HEK293 (cell line): Measurements from ENCODE around the gene PDHX.

Experiments
- CTCF ChIA-PET: fragments of 350-600 bp; formaldehyde crosslinking; extraction: SDS; loops from one replicate; lab custom pipeline; 2021; ENCODE audit warnings: antibody characterized with exemption; lab: Yijun Ruan, JAX
- POLR2A ChIA-PET: fragments of 300-600 bp; formaldehyde crosslinking; extraction: SDS; loops from one replicate; lab custom pipeline; 2020; ENCODE audit warnings: antibody characterized with exemption, inconsistent platforms; lab: Yijun Ruan, JAX
- H3K27ac ChIP-seq: fragments of 200-500 bp; sonication (Bioruptor generic); 2 replicates; pipeline ENCODE4 v1.5.1; 2014; ENCODE audit warnings: low read depth, low read length, control low read depth, inconsistent platforms; ENCODE audit errors: extremely low read depth
- H3K36me3 ChIP-seq, 2 experiments: fragments of 200-500 bp in 1 of 2; sonication (Bioruptor generic) in 1 of 2; 1 replicate in 1 of 2; 2 replicates in 1 of 2; pipeline ENCODE4 v1.5.1; 2014 to 2017; ENCODE audit warnings: inconsistent platforms in 2 of 2, low read length in 2 of 2; ENCODE audit not compliant: control insufficient read depth in 2 of 2, insufficient read depth in 1 of 2
- H3K4me1 ChIP-seq: fragments of 200-500 bp; sonication (Bioruptor generic); 2 replicates; pipeline ENCODE4 v1.5.1; 2014; ENCODE audit warnings: mild to moderate bottlenecking, low read length, inconsistent platforms; ENCODE audit not compliant: control insufficient read depth, insufficient read depth
- H3K4me3 ChIP-seq: 2 replicates; pipeline ENCODE4 v1.5.1; 2011; ENCODE audit warnings: low read depth, mild to moderate bottlenecking, control low read depth, low read length, moderate library complexity
- H3K9me3 ChIP-seq: fragments of 200-500 bp; sonication (Bioruptor generic); 2 replicates; pipeline ENCODE4 v1.5.1; 2014; ENCODE audit warnings: low read depth, low read length, inconsistent platforms; ENCODE audit not compliant: control insufficient read depth, insufficient read depth
- ATF2 ChIP-seq: fragments of 450-650 bp; formaldehyde crosslinking; IDR thresholded peaks from 2 replicates; pipeline ENCODE4 v1.5.1; 2016; ENCODE audit warnings: missing biosample characterization, missing genetic modification characterization, low read depth
- FEZF1 ChIP-seq: fragments of 450-650 bp; formaldehyde crosslinking; IDR thresholded peaks from 2 replicates; pipeline ENCODE4 v1.5.1; 2016; ENCODE audit warnings: missing biosample characterization, missing genetic modification characterization
- ZBTB10 ChIP-seq: fragments of 450-650 bp; formaldehyde crosslinking; IDR thresholded peaks from 2 replicates; pipeline ENCODE4 v1.5.1; 2016; ENCODE audit warnings: missing biosample characterization, missing genetic modification characterization
- ZBTB17 ChIP-seq: fragments of 450-650 bp; formaldehyde crosslinking; IDR thresholded peaks from 2 replicates; pipeline ENCODE4 v1.5.1; 2016; ENCODE audit warnings: missing biosample characterization, missing genetic modification characterization
- ZBTB6 ChIP-seq: fragments of 450-650 bp; formaldehyde crosslinking; IDR thresholded peaks from 2 replicates; pipeline ENCODE4 v1.5.1; 2017; ENCODE audit warnings: missing biosample characterization, missing genetic modification characterization
- ZFP69B ChIP-seq: fragments of 450-650 bp; formaldehyde crosslinking; IDR thresholded peaks from 2 replicates; pipeline ENCODE4 v1.5.1; 2016; ENCODE audit warnings: missing biosample characterization, missing genetic modification characterization
- ZNF10 ChIP-seq: fragments of 450-650 bp; formaldehyde crosslinking; IDR thresholded peaks from 2 replicates; pipeline ENCODE4 v1.5.1; 2017; ENCODE audit warnings: missing biosample characterization, missing genetic modification characterization
- ZNF138 ChIP-seq: fragments of 450-650 bp; formaldehyde crosslinking; IDR thresholded peaks from 2 replicates; pipeline ENCODE4 v1.5.1; 2016; ENCODE audit warnings: missing biosample characterization, missing genetic modification characterization, borderline replicate concordance
- ZNF18 ChIP-seq: fragments of 450-650 bp; formaldehyde crosslinking; IDR thresholded peaks from 2 replicates; pipeline ENCODE4 v1.5.1; 2016; ENCODE audit warnings: missing biosample characterization, missing genetic modification characterization
- ZNF280C ChIP-seq: fragments of 450-650 bp; formaldehyde crosslinking; IDR thresholded peaks from 2 replicates; pipeline ENCODE4 v1.5.1; 2016; ENCODE audit warnings: missing biosample characterization, missing genetic modification characterization
- ZNF423 ChIP-seq: fragments of 450-650 bp; formaldehyde crosslinking; IDR thresholded peaks from 2 replicates; pipeline ENCODE4 v1.5.1; 2016; ENCODE audit warnings: missing biosample characterization, missing genetic modification characterization
- ZNF501 ChIP-seq: fragments of 450-650 bp; formaldehyde crosslinking; IDR thresholded peaks from 2 replicates; pipeline ENCODE4 v1.5.1; 2016; ENCODE audit warnings: missing biosample characterization, missing genetic modification characterization
- ZNF521 ChIP-seq: fragments of 450-650 bp; formaldehyde crosslinking; IDR thresholded peaks from 2 replicates; pipeline ENCODE4 v1.5.1; 2017; ENCODE audit warnings: missing biosample characterization, mild to moderate bottlenecking, missing genetic modification characterization
- ZNF544 ChIP-seq: fragments of 450-650 bp; formaldehyde crosslinking; IDR thresholded peaks from 2 replicates; pipeline ENCODE4 v1.5.0; 2017; ENCODE audit warnings: missing biosample characterization, missing genetic modification characterization
- ZNF571 ChIP-seq: fragments of 450-650 bp; formaldehyde crosslinking; IDR thresholded peaks from 2 replicates; pipeline ENCODE4 v1.5.0; 2017; ENCODE audit warnings: missing biosample characterization, missing genetic modification characterization
- ZNF580 ChIP-seq: fragments of 450-650 bp; formaldehyde crosslinking; IDR thresholded peaks from 2 replicates; pipeline ENCODE4 v1.5.1; 2016; ENCODE audit warnings: missing biosample characterization, missing genetic modification characterization
- ZNF596 ChIP-seq: fragments of 450-650 bp; IDR thresholded peaks from 2 replicates; pipeline ENCODE4 v1.5.0; 2018; ENCODE audit warnings: missing biosample characterization, mild to moderate bottlenecking, missing genetic modification characterization, moderate library complexity
- ZNF704 ChIP-seq: fragments of 450-650 bp; formaldehyde crosslinking; IDR thresholded peaks from 2 replicates; pipeline ENCODE4 v1.5.1; 2016; ENCODE audit warnings: missing biosample characterization, missing genetic modification characterization
- ZNF792 ChIP-seq: fragments of 450-650 bp; formaldehyde crosslinking; IDR thresholded peaks from 2 replicates; pipeline ENCODE4 v1.5.1; 2016; ENCODE audit warnings: missing biosample characterization, missing genetic modification characterization

PDHX gene

GRCh38 chr11:35012467-35013191 is 96.2 kb downstream of the PDHX start:
- Histone ChIP-seq H3K9me3 (no peaks in the 10 kb centered on the region), H3K36me3 (no peaks in the 10 kb centered on the region), H3K4me3 (no peak overlapping the region), H3K4me1 (0 out of 2 replicates have a peak, but pooled peaks cover 5% of the 10 kb centered on the region), H3K27ac (no peak overlapping the region)
- ChIA-PET CTCF (interaction anchor here (0.6 kb wide), 1 partner anchor 261 kb away, joined by 3 read pairs; no protein-coding TSS in a partner anchor), POLR2A (no interaction called here)
- no peak for TF ChIP-seq ZNF138 (tag by site-specific recombination)
- TF ChIP-seq ZNF521 (tag by site-specific recombination): no peak
- TF ChIP-seq ZBTB6: no peak
- no peak for TF ChIP-seq ZNF10 (tag by site-specific recombination)
- no peak for TF ChIP-seq ZNF501 (tag by site-specific recombination)
- no peak for TF ChIP-seq ZNF571 (tag by site-specific recombination)
- TF ChIP-seq ZNF580 (tag by site-specific recombination): no peak
- no peak for TF ChIP-seq ZBTB10 (tag by site-specific recombination)
- no peak for TF ChIP-seq FEZF1 (tag by site-specific recombination)
- TF ChIP-seq, all 188 proteins: peak for 0

- POLR2A ChIA-PET: no interaction called here
- CTCF ChIA-PET: no interaction called here
- TF ChIP-seq ZNF596 (no peak), ZNF792 (tag by site-specific recombination) (no peak), ZNF704 (tag by site-specific recombination) (no peak), ZNF18 (no peak), ZNF423 (tag by site-specific recombination) (no peak), ZFP69B (no peak), ZNF280C (tag by site-specific recombination) (no peak), FEZF1 (tag by site-specific recombination) (no peak), ZNF544 (tag by site-specific recombination) (no peak), ATF2 (tag by site-specific recombination) (no peak), ZBTB17 (no peak)
These were observed 97.3 kb downstream of the PDHX start for GRCh38 chr11:35013514-35014233.

More at GRCh38 chr11:35013514-35014233, 97.3 kb downstream of the PDHX start:
- H3K4me3 ChIP-seq: no peak overlapping the region
- no peaks in the 10 kb centered on the region for H3K9me3 ChIP-seq
- H3K4me1 ChIP-seq: 0 out of 2 replicates have a peak, but pooled peaks cover 5% of the 10 kb centered on the region
- no peaks in the 10 kb centered on the region for H3K36me3 ChIP-seq
- H3K27ac ChIP-seq: no peak overlapping the region
